HG02623 (cell line): Measurements from ENCODE around the gene RNASE13.

Source experiments
- ATAC-seq: cut with Tn5 transposase; IDR thresholded peaks from one replicate; pipeline ENCODE4 v1.9.1; 2021; ENCODE audit warnings: moderate library complexity; ENCODE audit not compliant: unreplicated experiment

The RNASE13 gene

DNA sequence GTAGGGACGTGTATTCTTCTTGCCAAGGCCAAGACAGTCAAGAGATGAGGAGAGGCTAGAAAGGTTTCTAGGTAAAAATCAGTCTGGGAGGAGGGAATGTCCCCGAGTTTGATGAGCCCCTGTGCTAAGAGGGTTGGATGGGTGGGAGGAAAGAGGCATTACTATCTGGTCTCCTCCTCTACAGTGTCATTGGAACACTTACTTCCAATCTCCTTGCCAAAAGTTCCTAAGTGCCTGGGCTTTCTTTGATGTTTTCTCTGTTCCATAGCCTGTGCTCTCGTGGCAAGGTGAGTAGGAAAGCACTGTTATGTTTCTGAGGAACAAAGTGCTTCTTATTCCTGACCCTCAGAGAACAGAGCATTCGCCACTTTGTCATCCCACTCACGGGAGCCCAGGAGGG, at the start of gene RNASE13:
TSS of gene RNASE13 (minus strand) at position 101 of the 400 bp plus-strand sequence. CDS start 519 bp downstream, outside the sequence.
- no peak for ATAC-seq

DNA sequence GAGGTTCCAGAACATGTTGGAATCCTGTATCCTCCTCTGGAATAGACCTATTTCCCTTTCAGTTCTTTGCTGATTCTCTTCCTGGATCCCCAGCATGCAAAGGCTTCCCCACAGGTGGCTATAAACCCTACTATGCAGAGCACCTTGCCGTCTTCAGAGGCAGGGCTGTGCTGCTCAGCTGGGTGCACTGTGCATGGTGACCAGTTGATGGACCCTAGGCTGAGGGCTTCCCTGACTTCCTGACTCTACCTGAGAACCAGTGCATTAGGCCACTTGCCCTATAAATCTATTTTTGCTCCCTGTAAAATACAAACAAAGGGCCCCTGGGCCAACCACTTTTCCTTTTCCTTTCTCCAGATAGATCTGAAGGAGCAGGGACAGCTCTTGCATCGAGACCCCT, 49.8 kb upstream of the RNASE13 start:
- no peak for ATAC-seq

- no peak for ATAC-seq
Observed at GRCh38 chr14:21083565-21084325, 49.1 kb upstream of the RNASE13 start.

DNA sequence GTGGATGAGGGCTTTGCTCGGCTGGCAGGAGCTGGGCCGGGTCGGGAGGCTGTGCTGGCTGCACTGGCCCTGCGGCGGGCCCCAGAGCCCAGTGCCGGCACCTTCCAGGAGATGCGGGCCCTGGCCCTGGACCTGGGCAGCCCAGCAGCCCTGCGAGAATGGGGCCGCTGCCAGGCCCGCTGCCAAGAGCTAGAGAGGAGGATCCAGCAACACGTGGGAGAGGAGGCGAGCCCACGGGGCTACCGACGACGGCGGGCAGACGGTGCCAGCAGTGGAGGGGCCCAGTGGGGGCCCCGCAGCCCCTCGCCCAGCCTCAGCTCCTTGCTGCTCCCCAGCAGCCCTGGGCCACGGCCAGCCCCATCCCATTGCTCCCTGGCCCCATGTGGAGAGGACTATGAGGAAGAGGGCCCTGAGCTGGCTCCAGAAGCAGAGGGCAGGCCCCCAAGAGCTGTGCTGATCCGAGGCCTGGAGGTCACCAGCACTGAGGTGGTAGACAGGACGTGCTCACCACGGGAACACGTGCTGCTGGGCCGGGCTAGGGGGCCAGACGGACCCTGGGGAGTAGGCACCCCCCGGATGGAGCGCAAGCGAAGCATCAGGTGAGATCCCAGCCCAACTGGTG, 47.0 kb upstream of the RNASE13 start:
- no peak for ATAC-seq

- no peak for ATAC-seq
Observed at GRCh38 chr14:21078726-21079125, 44.1 kb upstream of the RNASE13 start.

DNA sequence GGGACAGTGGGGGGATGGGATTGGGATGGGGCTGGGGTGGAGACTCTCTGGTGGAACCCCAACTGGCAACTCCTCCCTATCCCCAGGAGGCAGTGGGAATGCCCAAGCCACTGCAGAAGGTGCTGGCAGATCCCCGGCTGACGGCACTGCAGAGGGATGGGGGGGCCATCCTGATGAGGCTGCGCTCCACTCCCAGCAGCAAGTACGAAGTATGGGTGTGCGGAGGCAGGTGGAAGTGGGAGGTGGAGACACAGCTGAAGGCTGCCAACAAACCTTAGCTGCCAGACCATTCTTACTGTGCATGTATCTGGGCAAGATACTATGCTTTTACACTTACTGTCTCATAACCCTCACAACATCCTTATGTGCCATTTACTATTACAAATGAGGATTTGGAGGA, 43.7 kb upstream of the RNASE13 start:
- no peak for ATAC-seq

DNA sequence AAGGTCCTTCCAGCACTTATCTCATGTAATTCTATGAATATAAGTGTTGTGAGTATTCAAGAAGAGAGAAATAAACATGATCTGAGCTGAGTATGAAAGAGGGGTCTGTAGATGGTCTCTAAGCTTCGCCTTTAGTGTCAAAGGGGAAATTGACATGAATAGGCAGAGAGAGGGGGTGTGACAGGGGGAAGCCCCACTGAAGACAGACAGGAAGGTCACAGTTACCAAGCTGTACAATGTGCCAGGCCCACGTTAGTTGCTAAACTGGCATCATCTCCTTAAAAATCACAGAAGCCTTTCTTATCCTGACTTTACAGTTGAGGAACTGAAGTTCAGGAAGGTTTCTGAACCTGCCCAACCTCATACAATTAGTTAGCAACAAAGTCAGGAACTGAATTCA, 43.1 kb upstream of the RNASE13 start:
- no peak for ATAC-seq

- ATAC-seq, result no peak
Observed at GRCh38 chr14:21075719-21076437, 41.3 kb upstream of the RNASE13 start.

DNA sequence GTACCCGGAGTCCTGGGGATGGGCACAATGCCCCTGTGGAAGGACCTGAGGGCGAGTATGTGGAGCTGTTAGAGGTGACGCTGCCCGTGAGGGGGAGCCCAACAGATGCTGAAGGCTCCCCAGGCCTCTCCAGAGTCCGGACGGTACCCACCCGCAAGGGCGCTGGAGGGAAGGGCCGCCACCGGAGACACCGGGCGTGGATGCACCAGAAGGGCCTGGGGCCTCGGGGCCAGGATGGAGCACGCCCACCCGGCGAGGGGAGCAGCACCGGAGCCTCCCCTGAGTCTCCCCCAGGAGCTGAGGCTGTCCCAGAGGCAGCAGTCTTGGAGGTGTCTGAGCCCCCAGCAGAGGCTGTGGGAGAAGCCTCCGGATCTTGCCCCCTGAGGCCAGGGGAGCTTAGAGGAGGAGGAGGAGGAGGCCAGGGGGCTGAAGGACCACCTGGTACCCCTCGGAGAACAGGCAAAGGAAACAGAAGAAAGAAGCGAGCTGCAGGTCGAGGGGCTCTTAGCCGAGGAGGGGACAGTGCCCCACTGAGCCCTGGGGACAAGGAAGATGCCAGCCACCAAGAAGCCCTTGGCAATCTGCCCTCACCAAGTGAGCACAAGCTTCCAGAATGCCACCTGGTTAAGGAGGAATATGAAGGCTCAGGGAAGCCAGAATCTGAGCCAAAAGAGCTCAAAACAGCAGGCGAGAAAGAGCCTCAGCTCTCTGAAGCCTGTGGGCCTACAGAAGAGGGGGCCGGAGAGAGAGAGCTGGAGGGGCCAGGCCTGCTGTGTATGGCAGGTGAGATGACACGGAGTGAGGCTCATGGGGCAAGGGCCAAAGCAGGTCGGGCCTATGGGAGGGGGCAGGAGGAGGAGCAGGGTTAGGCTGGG, 40.0 kb upstream of the RNASE13 start:
- no peak for ATAC-seq

- ATAC-seq, result no peak
Observed at GRCh38 chr14:21073921-21074320, 39.3 kb upstream of the RNASE13 start.

DNA sequence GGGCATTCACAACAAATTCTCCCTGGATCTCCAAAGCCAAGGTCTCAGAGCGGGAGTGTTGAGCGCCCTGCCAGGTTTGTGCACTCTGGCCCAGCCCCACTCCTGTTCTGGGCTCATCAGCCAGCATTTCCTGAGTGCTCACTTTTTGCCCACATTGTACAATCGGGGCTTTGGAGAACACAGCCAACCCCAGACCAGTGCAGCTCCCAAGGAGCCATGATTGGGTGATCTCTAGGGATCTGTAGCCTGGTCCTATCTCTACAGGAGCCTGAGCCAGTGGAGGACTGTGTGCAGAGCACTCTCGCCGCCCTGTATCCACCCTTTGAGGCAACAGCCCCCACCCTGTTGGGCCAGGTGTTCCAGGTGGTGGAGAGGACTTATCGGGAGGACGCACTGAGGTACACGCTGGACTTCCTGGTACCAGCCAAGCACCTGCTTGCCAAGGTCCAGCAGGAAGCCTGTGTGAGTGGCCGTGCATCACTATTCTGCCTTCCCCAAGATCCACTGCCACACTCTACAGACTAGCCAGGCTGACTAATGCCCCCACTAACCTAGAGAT, 38.3 kb upstream of the RNASE13 start:
- no peak for ATAC-seq

- no peak for ATAC-seq
Observed at GRCh38 chr14:21072031-21072473, 37.4 kb upstream of the RNASE13 start.

GRCh38 chr14:21071225-21072030, 36.8 kb upstream of the RNASE13 start:
- ATAC-seq, result peak; percentile 69

- ATAC-seq, result peak; percentile 9
Observed at GRCh38 chr14:21070610-21071224, 36.1 kb upstream of the RNASE13 start.

DNA sequence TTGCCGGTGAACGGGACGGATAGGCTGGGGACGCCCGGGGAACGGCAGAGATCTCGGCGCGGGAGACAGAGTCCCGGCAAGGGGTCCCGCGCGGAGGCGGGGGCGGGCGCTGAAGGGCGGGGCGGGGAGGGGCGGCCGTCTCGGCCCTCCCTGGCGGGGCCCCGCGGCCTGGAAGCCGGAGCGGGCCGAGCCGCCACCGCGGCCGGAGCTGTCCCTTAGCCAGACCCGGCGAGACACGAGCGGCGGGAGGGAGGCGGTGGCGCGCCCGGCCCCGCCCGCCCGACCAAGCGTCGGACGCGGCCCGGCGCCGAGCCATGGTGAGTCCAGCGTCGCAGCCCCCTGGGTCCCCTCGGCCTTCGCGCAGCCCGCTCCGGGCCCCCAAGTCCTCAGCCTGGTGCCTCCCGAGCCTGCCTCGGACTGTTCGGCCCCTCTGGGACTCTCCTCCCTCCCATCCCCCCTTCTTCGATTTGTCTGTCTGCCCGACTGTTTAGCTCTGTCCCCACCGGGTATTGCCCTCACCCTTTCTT, 35.5 kb upstream of the RNASE13 start, which contains the start of gene ARHGEF40:
TSS of gene ARHGEF40 (plus strand) at position 222 of the 527 bp plus-strand sequence. CDS start at position 315, 93 bp downstream.
- ATAC-seq, result no peak

GRCh38 chr14:21069388-21070082, 34.9 kb upstream of the RNASE13 start:
- no peak for ATAC-seq

DNA sequence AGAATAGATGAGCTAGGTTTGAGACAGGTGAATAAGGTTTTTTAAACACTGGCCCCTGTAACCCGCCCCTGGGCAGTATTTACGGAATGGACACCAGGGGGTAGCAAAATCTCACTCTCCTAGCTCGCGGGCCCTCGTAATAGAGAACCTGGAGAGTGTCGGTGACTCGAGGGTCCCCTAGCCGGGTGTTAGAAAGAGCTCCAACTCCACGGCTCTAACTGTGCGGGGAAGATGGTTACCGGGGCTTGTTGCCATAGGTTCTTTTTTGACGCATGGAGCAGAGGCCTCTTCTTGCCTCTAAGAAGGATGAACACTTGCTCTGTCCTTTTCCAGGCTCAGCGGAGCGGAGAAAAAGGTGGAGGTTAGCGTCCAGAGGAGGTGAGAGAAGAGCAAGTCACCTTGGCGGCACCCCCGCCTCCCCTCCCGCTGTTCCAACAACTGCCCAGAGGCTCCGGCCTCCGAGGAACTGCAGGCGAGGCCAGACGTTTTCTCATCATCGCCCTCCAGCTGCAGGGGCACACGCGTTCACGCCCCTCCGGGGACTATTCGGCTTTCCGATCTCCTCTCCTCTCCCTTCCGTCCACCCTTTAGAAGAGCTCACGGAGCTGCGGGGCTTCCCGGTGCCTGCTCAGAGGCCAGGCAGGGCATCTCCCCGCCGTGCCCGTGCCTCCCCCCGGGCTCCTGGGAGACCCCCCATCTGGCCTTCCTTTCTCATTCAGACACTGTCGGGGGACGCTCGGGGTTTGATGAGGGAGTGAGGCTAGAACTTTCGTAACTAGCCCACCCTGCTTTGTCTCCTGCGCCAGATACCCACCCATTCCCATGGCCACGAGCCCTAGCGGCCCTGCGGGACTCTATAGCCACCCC, 34.1 kb upstream of the RNASE13 start:
- ATAC-seq, result no peak
